ENCODE measurements around the gene SPOUT1. TPM values are rescaled to one million over a fixed set of nuclear protein-coding genes. Genes with fewer than 3 reads are reported as not detected.

SPOUT1 gene
- total RNA-seq, 5 donors from 2014 or later (not counting 1 experiment from before 2014, with no cell fraction given), result 43.7 to 89.4 (median 82.6) TPM

DNA sequence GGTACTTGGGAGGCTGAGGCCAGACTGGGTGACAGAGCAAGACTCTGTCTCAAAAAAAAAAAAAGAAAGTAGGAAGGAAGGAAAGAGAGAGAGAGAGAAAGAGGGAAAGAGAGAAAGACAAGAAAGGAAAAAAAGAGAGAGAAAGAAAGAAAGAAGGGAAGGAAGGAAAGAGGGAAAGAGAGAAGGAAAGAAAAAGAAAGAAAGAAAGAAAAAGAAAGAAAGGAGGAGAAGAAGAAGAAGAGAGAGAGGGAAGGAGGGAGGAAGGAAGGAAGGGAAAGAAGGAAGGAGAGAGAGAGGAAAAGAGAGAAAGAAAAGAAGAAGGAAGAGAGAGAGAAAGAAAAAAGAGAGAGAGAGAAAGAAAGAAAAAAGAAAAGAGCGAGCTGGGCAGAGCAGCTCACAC lies 54.8 kb downstream of the SPOUT1 start:
- no peak overlapping the region for H3K4me3 ChIP-seq (ENCODE audit: control insufficient read depth in 1 of 2, extremely low read depth in 1 of 2, low read length in 1 of 2)
- ATAC-seq (replicated peaks in 1 of 4) (no peak), DNase-seq (no peak)
- H3K9me3 ChIP-seq, result no peaks in the 10 kb centered on the region
- Mint-ChIP-seq H3K36me3 (no peaks in the 10 kb centered on the region), H3K4me1 (peaks cover 15 to 17% (median 15%) of the 10 kb centered on the region in 3 donors), H3K4me3 (no peak overlapping the region), H3K27me3 (no peaks in the 10 kb centered on the region), H3K9me3 (no peaks in the 10 kb centered on the region), H3K27ac (no peak overlapping the region)
- WGBS (ENCODE audit: insufficient coverage), result no CpG with 5 or more reads among the region's 1 CpG
- POLR2A ChIA-PET, result no interaction called here
- no peaks in the 10 kb centered on the region for H3K27me3 ChIP-seq (replicated peaks in 1 of 2; ENCODE audit: control insufficient read depth in 2 of 2, extremely low read depth in 1 of 2, insufficient read depth in 2 of 2, low read length in 1 of 2)
- CTCF ChIA-PET, result interaction anchor here in 1 of 2 donors (0.7 kb wide), 1 partner anchor 52 kb away, joined by 3 read pairs; no protein-coding TSS in a partner anchor
- H3K4me1 ChIP-seq (ENCODE audit: control insufficient read depth in 1 of 2, extremely low read depth in 1 of 2, insufficient read depth in 2 of 2, low read length in 2 of 2), result peaks cover 0 to 22% of the 10 kb centered on the region in 2 experiments
- H3K27ac ChIP-seq (ENCODE audit: low read length), result no peak overlapping the region
- H3K36me3 ChIP-seq (ENCODE audit: control insufficient read depth in 2 of 2, extremely low read depth in 1 of 2, insufficient read depth in 1 of 2, low read length in 1 of 2), result no peaks in the 10 kb centered on the region

DNA sequence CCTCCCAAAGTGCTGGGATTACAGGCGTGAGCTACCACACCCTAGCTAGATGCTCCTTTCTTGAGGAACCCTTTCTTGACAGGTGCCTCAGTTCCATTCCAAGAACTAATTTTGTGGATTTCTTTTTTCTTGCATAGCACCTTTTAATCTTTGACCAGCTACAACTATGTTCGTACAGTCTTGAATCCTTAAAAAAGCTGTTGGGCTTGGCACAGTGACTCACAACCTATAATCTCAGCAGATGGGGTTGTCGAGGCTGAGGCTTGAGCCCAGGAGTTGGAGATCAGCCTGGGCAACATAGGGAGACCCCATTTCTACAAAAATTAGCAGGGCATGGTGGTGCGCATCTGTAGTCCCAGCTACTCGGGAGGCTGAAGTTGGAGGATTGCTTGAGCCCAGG lies 56.5 kb downstream of the SPOUT1 start:
- H3K27ac Mint-ChIP-seq, result peak overlapping the region in 1 of 2 donors; percentile 11
- H3K27ac ChIP-seq (ENCODE audit: low read length), result no peak overlapping the region
- no peaks in the 10 kb centered on the region for H3K36me3 Mint-ChIP-seq
- POLR2A ChIA-PET, result interaction anchor here (0.6 to 0.8 kb wide), 3 partner anchors 9 to 26 kb away, joined by 4 to 6 read pairs (median 5); no protein-coding TSS in a partner anchor
- WGBS (ENCODE audit: insufficient coverage), result 100% methylated on average over 1 of the region's 5 CpGs
- CTCF ChIA-PET, result interaction anchor here in 1 of 2 donors (0.5 kb wide), 1 partner anchor 13 kb away, joined by 9 read pairs; no protein-coding TSS in a partner anchor
- H3K27me3 ChIP-seq (replicated peaks in 1 of 2; ENCODE audit: control insufficient read depth in 2 of 2, extremely low read depth in 1 of 2, insufficient read depth in 2 of 2, low read length in 1 of 2), result no peaks in the 10 kb centered on the region
- H3K4me3 ChIP-seq (ENCODE audit: control insufficient read depth in 1 of 2, extremely low read depth in 1 of 2, low read length in 1 of 2), result no peak overlapping the region
- no peak for DNase-seq
- no peak for ATAC-seq (replicated peaks in 1 of 4)
- H3K4me1 Mint-ChIP-seq, result peaks cover 27 to 32% (median 29%) of the 10 kb centered on the region in 3 donors
- H3K36me3 ChIP-seq (ENCODE audit: control insufficient read depth in 2 of 2, extremely low read depth in 1 of 2, insufficient read depth in 1 of 2, low read length in 1 of 2), result peaks cover 0 to 1% of the 10 kb centered on the region in 2 donors
- H3K4me1 ChIP-seq (ENCODE audit: control insufficient read depth in 1 of 2, extremely low read depth in 1 of 2, insufficient read depth in 2 of 2, low read length in 2 of 2), result peaks cover 0 to 29% of the 10 kb centered on the region in 2 experiments
- H3K9me3 ChIP-seq, result no peaks in the 10 kb centered on the region
- no peaks in the 10 kb centered on the region for H3K9me3 Mint-ChIP-seq
- H3K27me3 Mint-ChIP-seq, result no peaks in the 10 kb centered on the region
- peak overlapping the region; percentile 77 to 97 (median 79) for H3K4me3 Mint-ChIP-seq

DNA sequence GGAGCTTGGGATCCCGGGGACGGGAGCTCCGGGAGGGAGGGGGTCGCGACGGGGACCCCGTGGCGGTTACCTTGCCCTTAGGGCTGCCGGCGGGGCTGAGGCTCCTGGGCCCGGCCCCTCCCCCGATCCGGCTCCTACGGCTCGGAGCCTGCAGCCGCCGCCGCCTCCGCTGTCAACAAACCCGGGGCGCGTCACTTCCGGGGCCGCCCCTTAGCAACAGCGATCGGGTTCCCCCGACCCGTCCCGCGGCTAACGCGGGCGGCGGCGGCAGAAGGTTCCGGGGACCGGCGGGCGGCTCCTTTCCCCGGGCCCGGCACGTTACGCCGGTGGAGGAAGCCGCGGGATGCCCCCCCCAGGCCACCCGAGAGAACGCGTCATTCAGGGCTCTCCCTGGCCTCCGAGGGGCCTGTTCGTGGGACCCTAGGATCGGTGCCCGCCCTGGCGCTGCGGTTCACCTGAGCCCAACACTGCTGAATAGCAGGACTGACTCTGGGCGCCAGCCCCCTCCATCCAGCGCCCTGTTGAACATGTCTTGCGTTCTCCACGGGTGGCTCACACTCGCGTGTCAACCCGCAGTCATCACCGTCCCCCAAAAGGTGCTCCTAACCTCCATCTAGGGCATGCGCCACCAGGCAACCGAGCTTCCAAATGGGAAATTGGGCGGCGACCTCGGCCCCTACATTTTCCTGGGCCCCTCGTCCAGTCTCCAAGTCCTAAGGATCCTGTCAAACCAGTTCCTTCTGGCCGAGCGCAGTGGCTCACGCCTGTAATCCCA lies 57.7 kb downstream of the SPOUT1 start, which contains the start of gene ZER1:
ZER1 (minus strand) TSS at position 183 of the 775 bp plus-strand sequence. CDS start 16,362 bp downstream, outside the sequence.
- no peaks in the 10 kb centered on the region for H3K27me3 Mint-ChIP-seq
- Histone ChIP-seq H3K4me3 (ENCODE audit: control insufficient read depth in 1 of 2, extremely low read depth in 1 of 2, low read length in 1 of 2) (peak within 1 kb of the TSS; percentile 65 to 73), H3K27me3 (replicated peaks in 1 of 2; ENCODE audit: control insufficient read depth in 2 of 2, extremely low read depth in 1 of 2, insufficient read depth in 2 of 2, low read length in 1 of 2) (no peaks in the 10 kb centered on the region), H3K36me3 (ENCODE audit: control insufficient read depth in 2 of 2, extremely low read depth in 1 of 2, insufficient read depth in 1 of 2, low read length in 1 of 2) (peaks cover 0 to 7% of the 10 kb centered on the region in 2 donors), H3K9me3 (no peaks in the 10 kb centered on the region), H3K27ac (ENCODE audit: low read length) (peak within 1 kb of the TSS; percentile 89), H3K4me1 (ENCODE audit: control insufficient read depth in 1 of 2, extremely low read depth in 1 of 2, insufficient read depth in 2 of 2, low read length in 2 of 2) (peaks cover 0 to 29% of the 10 kb centered on the region in 2 experiments)
- peak within 1 kb of the TSS; percentile 96 to 98 (median 97) for H3K4me3 Mint-ChIP-seq
- ChIA-PET POLR2A (interaction anchor here in 1 of 2 donors (0.8 to 1.2 kb wide), 3 partner anchors 10 to 46 kb away, joined by 3 to 4 read pairs (median 3); no protein-coding TSS in a partner anchor), CTCF (interaction anchor here in 1 of 2 donors (1.1 to 1.5 kb wide), 3 partner anchors 17 to 48 kb away, joined by 4 to 8 read pairs (median 7); partner anchors contain the start of genes ENDOG and ZDHHC12)
- ATAC-seq (replicated peaks in 1 of 4) (peak; percentile 94 to 95 (median 95)), DNase-seq (peak; percentile 85 to 97 (median 93))
- no peaks in the 10 kb centered on the region for H3K9me3 Mint-ChIP-seq
- H3K27ac Mint-ChIP-seq, result peak within 1 kb of the TSS; percentile 96 to 97
- peaks cover 3% of the 10 kb centered on the region for H3K36me3 Mint-ChIP-seq
- WGBS (ENCODE audit: insufficient coverage), result 4% methylated on average over 69 of the region's 72 CpGs
- H3K4me1 Mint-ChIP-seq, result peaks cover 35 to 39% (median 38%) of the 10 kb centered on the region in 3 donors

DNA sequence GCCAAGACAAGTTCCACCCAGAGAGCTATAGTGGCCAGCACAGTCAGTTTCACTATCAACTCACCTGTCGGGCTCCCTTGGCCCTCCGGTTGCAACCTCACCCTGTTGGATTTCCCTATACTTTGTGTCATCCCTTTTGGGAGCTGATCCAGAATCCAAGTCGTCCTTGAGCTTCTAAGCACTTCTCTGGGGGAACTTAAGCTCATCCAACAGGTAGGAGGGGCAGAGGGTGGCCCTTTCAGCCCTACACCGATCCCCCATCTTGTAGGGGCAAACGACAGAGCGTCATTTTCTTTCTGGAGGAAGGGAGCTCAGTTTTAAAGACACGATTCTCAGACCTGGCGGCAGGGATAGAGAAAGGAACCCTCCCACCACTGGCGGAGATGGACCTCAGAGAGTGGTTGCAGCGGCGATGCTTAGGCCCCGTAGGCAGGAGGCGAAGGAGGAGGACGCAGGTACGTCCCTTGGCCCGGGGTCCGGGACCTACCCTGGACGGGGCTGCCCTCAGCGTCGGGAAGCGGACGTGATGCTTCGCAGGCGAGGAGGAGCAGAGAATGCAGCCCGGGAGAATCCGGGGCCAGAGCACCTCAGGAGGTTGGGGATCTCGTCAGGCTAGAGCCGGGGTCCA lies 58.4 kb downstream of the SPOUT1 start:
- DNase-seq, result peak in 23 of 35 experiments; percentile 2 to 44 (median 19)
- 0% methylated on average over 21 of the region's 28 CpGs for WGBS (ENCODE audit: insufficient coverage)
- H3K36me3 Mint-ChIP-seq, result peaks cover 3% of the 10 kb centered on the region
- ChIA-PET CTCF (interaction anchor here (0.5 to 1.5 kb wide), 5 partner anchors 17 to 122 kb away, joined by 4 to 8 read pairs (median 6); partner anchors contain the start of genes ENDOG (in 1 of the 2) and ZDHHC12 (in 1 of the 2)), POLR2A (interaction anchor here (0.5 to 1.2 kb wide), 7 partner anchors 18 to 82 kb away, joined by 3 to 5 read pairs (median 4); partner anchors contain the start of gene SET (in 1 of the 2))
- Histone ChIP-seq H3K36me3 (ENCODE audit: control insufficient read depth in 2 of 2, extremely low read depth in 1 of 2, insufficient read depth in 1 of 2, low read length in 1 of 2) (peaks cover 0 to 7% of the 10 kb centered on the region in 2 donors), H3K4me1 (ENCODE audit: control insufficient read depth in 1 of 2, extremely low read depth in 1 of 2, insufficient read depth in 2 of 2, low read length in 2 of 2) (peaks cover 0 to 29% of the 10 kb centered on the region in 2 experiments), H3K4me3 (ENCODE audit: control insufficient read depth in 1 of 2, extremely low read depth in 1 of 2, low read length in 1 of 2) (peak overlapping the region; percentile 65 to 73), H3K9me3 (no peaks in the 10 kb centered on the region), H3K27me3 (replicated peaks in 1 of 2; ENCODE audit: control insufficient read depth in 2 of 2, extremely low read depth in 1 of 2, insufficient read depth in 2 of 2, low read length in 1 of 2) (no peaks in the 10 kb centered on the region), H3K27ac (ENCODE audit: low read length) (peak overlapping the region; percentile 63)
- H3K27ac Mint-ChIP-seq, result peak overlapping the region; percentile 96 to 97
- no peaks in the 10 kb centered on the region for H3K9me3 Mint-ChIP-seq
- ATAC-seq (replicated peaks in 1 of 4), result peak in 3 of 4 experiments; percentile 26 to 41 (median 35)
- peak overlapping the region; percentile 96 to 98 (median 97) for H3K4me3 Mint-ChIP-seq
- no peaks in the 10 kb centered on the region for H3K27me3 Mint-ChIP-seq
- H3K4me1 Mint-ChIP-seq, result peaks cover 36 to 42% (median 38%) of the 10 kb centered on the region in 3 donors

DNA sequence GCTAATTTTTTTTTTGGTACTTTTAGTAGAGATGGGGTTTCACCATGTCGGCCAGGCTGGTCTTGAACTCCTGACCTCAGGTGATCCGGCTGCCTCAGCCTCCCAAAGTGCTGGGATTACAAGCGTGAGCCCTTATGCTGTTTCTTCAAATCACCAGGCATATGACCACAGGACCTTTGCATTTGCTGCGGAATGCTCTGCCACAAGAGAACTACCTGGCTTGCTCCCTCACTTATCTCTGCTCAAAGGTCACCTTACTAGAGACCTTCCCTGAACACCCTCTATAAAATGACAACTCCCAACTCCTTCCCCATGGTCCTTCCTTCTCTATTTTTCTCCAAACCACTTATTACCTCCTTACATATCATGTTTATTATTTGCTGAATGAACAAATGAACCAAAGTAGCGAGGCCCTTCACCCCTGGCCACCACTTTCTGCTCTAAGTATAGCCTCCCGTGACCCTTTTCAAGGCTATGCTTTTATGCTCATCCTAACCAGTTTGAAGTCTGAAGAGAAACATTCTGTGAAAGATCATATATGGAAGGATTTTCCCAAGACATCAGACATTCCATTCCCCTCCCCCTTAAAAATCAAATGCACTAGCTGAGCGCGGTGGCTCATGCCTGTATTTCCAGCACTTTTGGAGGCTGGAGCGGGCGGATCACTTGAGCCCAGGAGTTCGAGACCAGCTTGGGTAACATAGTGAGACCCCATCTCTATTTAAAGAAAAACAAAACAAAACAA lies 59.1 kb downstream of the SPOUT1 start:
- CTCF ChIA-PET, result interaction anchor here (0.5 to 1.5 kb wide), 4 partner anchors 18 to 122 kb away, joined by 4 to 8 read pairs (median 5); partner anchors contain the start of gene ENDOG (in 1 of the 2)
- no peak for DNase-seq
- H3K9me3 ChIP-seq, result no peaks in the 10 kb centered on the region
- H3K4me3 ChIP-seq (ENCODE audit: control insufficient read depth in 1 of 2, extremely low read depth in 1 of 2, low read length in 1 of 2), result peak overlapping the region; percentile 65 to 73
- H3K27me3 Mint-ChIP-seq, result no peaks in the 10 kb centered on the region
- H3K4me1 ChIP-seq (ENCODE audit: control insufficient read depth in 1 of 2, extremely low read depth in 1 of 2, insufficient read depth in 2 of 2, low read length in 2 of 2), result peaks cover 0 to 29% of the 10 kb centered on the region in 2 experiments
- peak overlapping the region; percentile 96 to 97 for H3K27ac Mint-ChIP-seq
- peak overlapping the region; percentile 96 to 98 (median 97) for H3K4me3 Mint-ChIP-seq
- peaks cover 0 to 7% of the 10 kb centered on the region in 2 donors for H3K36me3 ChIP-seq (ENCODE audit: control insufficient read depth in 2 of 2, extremely low read depth in 1 of 2, insufficient read depth in 1 of 2, low read length in 1 of 2)
- H3K36me3 Mint-ChIP-seq, result peaks cover 3% of the 10 kb centered on the region
- POLR2A ChIA-PET, result interaction anchor here (0.5 to 1.1 kb wide), 6 partner anchors 19 to 81 kb away, joined by 3 to 5 read pairs (median 4); partner anchors contain the start of gene SET (in 1 of the 2)
- no peak for ATAC-seq (replicated peaks in 1 of 4)
- no peaks in the 10 kb centered on the region for H3K9me3 Mint-ChIP-seq
- WGBS (ENCODE audit: insufficient coverage), result 100% methylated on average over 4 of the region's 11 CpGs
- peak overlapping the region; percentile 63 for H3K27ac ChIP-seq (ENCODE audit: low read length)
- no peaks in the 10 kb centered on the region for H3K27me3 ChIP-seq (replicated peaks in 1 of 2; ENCODE audit: control insufficient read depth in 2 of 2, extremely low read depth in 1 of 2, insufficient read depth in 2 of 2, low read length in 1 of 2)
- H3K4me1 Mint-ChIP-seq, result peaks cover 39 to 44% (median 41%) of the 10 kb centered on the region in 3 donors

All from T-cell (primary cell).